Embryonic facial prominence (tissue), 1 donor: ENCODE measurements around the gene UROS.
A peak's percentile ranks its signal among the peaks of the same experiment; 100 is the strongest.

Experiments
- DNase-seq: peaks from one replicate; pipeline ENCODE4 v3.0.0-alpha.2; 2016; ENCODE audit errors: extremely low spot score

The UROS gene

DNA sequence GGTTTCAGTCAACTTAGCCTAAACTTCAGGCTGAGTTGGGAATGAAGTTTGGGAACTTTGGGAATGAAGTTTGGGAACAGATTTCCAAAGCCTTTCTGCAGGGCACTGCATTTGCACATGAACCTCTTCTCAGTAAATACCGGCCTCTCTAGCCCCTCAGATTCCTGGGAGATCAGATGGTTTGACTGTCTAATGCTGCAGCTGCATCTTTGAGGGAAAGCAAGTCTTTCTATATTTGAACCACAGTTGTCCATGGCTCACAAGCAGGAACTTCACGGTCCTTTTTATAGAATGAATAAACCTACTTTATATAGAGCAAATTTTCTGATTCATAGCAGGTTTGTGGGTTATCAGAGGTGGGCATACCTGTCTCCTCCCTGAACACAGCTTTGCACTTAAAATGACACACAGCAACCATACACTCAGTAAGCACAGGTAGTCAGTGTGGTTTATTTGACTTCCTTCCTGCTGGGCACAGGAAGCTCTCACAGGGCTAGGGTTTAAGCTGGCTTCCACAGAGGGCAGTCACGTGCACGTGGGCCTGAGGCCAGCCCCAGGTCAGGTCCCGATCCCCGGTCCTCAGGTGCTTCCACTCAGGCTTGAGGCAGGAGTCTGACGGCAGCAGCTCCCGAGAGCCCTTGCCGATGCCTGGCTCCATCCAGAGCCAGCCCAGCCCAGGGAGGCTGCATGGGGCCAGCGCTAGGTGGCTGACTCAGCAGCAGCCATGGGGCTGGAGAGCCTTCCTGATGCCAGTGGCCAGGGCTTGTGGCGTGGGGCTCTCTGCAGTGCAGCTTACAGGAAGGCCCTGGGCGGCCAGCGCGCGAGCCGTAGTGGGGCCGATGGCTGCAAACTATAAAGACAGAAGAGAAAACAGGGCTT lies 34.7 kb downstream of the UROS start:
- no peak for DNase-seq

- DNase-seq, result no peak
These were observed 37.3 kb downstream of the UROS start for GRCh38 chr10:125785791-125786190.

GRCh38 chr10:125783957-125784356 lies 39.1 kb downstream of the UROS start:
- DNase-seq, result no peak

DNA sequence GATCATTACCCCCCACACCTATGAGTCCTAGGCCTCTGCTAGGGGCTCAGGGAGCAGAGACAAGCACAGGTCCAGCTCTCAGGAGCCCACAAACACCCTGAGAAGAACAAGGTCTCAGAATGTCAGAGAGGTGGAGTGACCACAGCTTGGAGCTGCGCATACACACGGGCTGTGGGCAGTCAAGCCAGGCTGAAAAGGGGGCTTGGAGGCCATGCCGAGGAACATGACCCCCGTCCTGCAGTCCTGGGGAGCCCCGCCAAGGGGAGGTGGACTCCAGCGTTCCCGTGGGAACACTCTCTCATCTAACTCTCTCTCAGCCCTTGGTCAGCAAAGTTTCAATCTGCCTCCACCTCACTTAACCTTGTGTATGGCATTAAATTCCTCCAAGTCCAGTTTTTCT lies 39.6 kb downstream of the UROS start:
- DNase-seq, result no peak

GRCh38 chr10:125782616-125783015 lies 40.4 kb downstream of the UROS start:
- DNase-seq, result no peak

DNA sequence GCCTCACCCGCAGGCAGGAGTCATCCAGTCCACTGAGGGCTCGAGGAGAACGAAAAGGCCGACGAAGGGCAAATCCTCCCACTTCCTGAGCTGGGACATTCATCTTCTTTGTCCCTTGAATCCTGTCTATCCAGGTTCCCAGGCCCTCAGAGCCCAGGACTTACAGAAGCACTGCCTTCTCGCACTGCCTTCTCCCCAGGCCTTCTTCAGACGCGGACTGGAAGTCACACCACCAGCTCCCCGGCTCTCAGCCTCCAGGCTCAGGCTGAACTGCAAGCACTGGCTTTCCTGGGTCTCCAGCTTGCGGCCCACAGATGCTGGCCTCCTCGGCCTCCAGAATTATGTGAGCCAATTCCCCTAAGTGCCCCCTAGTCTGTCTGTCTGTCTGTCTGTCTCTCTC lies 41.0 kb downstream of the UROS start:
- no peak for DNase-seq

DNA sequence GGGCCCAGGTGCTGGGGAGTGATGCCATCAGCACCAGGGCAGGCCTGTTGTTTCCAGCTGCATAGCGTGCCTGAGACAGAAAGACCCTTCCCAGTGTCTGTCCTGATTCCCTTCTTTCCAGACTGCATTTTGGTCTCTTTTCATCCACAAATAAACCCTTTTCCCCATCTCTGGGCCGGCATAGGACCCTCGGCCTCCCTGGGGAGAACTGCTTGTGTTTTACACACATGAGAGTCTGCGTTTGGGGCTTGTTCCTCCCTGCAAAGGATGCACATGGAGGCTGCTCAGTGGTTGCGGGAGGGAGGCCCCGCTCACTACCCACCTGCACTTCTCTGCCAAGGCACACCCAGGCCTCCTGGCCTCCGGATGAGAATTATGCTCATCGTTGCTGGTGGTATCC lies 41.7 kb downstream of the UROS start:
- no peak for DNase-seq

GRCh38 chr10:125779403-125780327 lies 43.4 kb downstream of the UROS start:
- DNase-seq, result no peak

GRCh38 chr10:125778556-125778955 lies 44.5 kb downstream of the UROS start:
- no peak for DNase-seq

- no peak for DNase-seq
These were observed 45.3 kb downstream of the UROS start for GRCh38 chr10:125777806-125778205.

DNA sequence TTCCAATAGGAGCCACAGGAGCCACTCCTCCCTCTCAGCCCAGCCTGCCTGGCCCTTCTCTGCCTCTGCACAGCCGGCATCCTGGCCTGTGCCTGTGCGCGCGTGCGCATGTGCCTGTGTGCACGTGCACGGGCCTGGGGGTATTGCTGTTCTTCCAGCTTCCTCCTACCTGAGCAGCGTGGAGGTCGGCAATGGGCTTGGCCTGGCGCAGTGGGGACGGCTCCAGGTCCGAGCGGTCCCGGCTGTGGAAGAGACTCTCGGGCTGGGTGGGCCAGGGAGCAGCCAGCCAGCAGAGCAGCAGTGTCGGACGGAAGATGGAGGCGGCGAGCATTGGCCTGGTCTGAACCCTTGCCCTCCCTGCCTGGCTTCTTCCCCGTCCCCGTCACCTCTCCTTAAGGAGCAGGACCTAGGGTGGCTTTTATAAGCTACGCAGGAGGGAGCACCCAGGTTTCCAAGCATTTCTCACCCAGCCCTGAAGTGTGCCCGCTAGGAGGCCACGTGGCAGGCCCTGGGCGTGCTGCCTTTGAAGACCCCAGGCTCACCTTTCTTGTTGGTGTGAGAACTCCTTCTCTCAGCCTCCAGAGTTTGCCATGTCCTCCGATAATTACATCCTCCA lies 47.5 kb downstream of the UROS start, which contains the start of gene MMP21:
Gene MMP21, minus strand, starts transcription at position 331 of the 616 bp plus-strand sequence. Its CDS starts 0 bp downstream, at position 331.
- DNase-seq, result no peak

- no peak for DNase-seq
These were observed 48.4 kb downstream of the UROS start for GRCh38 chr10:125774581-125775191.

DNA sequence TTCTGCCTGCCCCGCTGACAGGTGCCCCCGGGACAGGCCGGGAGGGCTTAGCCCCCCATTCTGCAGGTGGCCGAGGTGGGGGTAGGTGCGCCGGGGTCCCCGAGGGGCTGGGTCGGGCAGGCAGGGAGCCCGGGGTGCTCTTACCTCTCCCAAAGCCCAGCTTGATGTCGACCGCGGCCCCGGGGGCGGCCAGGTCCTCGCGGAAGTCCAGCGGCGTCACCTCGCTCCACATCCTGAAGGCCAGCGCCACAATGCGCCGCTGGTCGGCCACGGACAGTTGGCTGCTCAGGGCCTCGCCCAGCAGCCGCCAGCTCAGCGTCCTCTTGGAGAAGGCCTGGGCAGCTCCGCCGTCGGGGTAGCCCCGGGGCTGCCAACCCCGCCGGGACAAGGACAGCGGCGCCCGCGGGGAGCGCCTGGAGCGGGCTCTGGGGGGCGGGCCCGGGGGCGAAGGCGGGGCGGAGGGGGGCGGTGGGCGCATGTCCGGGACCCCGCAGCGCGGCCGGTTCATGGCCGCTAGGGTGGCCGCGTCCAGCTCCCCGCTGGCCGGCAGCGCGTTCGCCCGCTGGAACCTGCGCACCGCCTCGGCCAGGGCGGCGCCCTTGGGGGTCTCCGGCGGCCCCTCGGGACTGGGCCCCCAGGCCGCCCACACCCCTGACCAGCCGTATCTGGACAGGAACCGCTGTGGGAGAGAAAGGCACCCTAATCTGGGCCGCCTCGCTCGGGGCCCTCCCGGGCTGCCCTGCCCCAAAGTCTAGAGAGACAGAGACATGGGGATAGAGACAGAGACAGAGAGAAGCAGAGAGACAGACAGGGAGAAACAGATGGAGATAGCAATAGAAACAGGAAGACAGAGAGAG lies 49.1 kb downstream of the UROS start:
- DNase-seq, result no peak

DNA sequence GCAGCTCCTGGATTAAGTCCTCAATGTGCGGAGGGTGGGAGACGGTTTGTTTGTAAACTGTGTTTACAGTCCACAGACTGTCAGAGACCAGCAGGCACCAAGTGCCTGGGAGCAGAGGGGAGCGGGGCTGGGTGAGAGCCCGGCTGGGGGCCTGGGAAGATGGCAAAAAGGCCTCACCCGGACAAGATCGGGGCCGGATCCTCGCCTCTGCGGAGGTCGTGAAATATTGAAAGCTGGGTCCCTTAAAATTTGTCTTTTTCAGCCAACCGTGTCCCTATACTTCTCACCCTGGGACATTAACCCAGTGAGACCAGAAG lies 50.2 kb downstream of the UROS start:
- no peak for DNase-seq

- DNase-seq, result no peak
These were observed 50.8 kb downstream of the UROS start for GRCh38 chr10:125772112-125772863.

DNA sequence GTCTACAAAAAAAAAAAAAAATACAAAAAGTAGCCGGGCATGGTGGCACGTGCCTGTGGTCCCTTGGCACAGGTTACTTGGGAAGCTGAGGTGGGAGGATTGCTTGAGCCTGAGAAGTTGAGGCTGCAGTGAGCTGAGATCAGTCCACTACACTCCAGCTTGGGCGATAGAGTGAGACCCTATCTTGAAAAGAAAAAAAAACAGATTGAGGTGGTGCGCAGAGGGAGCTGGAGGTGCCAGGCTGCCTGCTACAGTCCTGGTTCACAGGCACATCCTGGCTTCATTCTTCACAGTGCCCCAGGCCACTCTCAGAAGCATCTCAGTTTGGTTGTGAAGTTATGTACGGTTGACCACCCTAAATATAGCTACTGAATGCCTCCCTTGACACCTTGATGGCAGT lies 52.2 kb downstream of the UROS start:
- DNase-seq, result no peak

GRCh38 chr10:125769175-125769574 lies 53.9 kb downstream of the UROS start:
- DNase-seq, result no peak

GRCh38 chr10:125768219-125768855 lies 54.7 kb downstream of the UROS start:
- peak; percentile 74 for DNase-seq

GRCh38 chr10:125766511-125766910 lies 56.5 kb downstream of the UROS start:
- no peak for DNase-seq

- no peak for DNase-seq
These were observed 57.2 kb downstream of the UROS start for GRCh38 chr10:125765835-125766234.
